OCI-LY3 (cell line): ENCODE data around the gene BCCIP.

ENCODE experiments used
- CTCF ChIP-seq: fragments of 200-600, 300-600 bp; sonication (generic); IDR thresholded peaks from 2 replicates; pipeline ENCODE4 v1.5.1; 2014; ENCODE audit warnings: antibody characterized with exemption, low read length, low read depth
- EZH2phosphoT487 ChIP-seq: fragments of 200-600 bp; shearing (Covaris generic); IDR thresholded peaks from 2 replicates; pipeline ENCODE4 v1.6.1; 2018; ENCODE audit warnings: antibody characterized with exemption, mixed run types, low read depth

DNA sequence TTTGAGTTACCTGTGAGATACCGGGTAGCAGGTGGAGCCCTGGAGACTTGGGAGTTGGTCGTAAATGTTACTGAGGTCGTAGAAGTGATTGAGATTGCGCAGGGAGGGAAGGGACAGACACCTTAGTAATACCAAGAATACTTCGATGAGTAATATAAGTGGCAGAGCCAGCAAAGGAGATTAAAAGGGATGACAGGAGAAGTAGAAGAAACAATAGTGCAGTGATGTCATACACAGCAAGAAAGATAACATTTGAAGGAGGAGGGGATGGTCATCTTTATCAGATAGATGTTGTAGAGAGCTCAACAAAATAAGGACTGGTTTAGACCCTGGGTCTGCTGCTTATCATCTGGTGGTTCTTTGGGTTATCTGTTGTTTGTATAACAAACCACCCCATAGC lies 5.0 kb downstream of the BCCIP start:
- no peak for TF ChIP-seq EZH2phosphoT487
- TF ChIP-seq CTCF: no peak
